GM23338 (cell line): ENCODE measurements around the gene PAQR4. TPM values are rescaled to one million over a fixed set of nuclear protein-coding genes. Genes with fewer than 3 reads are reported as not detected.

Source experiments
- ATAC-seq: fragments of 200-7000 bp; cut with Tn5 transposase; 3 replicates; pipeline ENCODE4 v1.9.1; 2020
- DNase-seq: peaks from one replicate; pipeline ENCODE4 v3.0.0-alpha.2; 2015; ENCODE audit warnings: low spot score
- H2AFZ ChIP-seq: fragments of 200-600 bp; sonication (generic); 2 replicates; pipeline ENCODE4 v1.8.0; 2016; ENCODE audit warnings: antibody characterized with exemption, mild to moderate bottlenecking, moderate library complexity
- H3F3A ChIP-seq: fragments of 200-600 bp; sonication (generic); replicated peaks from 2 replicates; pipeline ENCODE4 v1.8.0; 2017; ENCODE audit warnings: antibody characterized with exemption, mixed run types, low read depth
- H3K27ac ChIP-seq: fragments of 200-600 bp; sonication (generic); 2 replicates; pipeline ENCODE4 v1.6.1; 2016; ENCODE audit warnings: low read depth
- H3K27me3 ChIP-seq: fragments of 200-600 bp; sonication (generic); 2 replicates; pipeline ENCODE4 v1.8.0; 2016; ENCODE audit warnings: mild to moderate bottlenecking, mixed run types, moderate library complexity; ENCODE audit not compliant: insufficient read depth
- H3K36me3 ChIP-seq: fragments of 200-600 bp; sonication (generic); 2 replicates; pipeline ENCODE4 v1.8.0; 2016; ENCODE audit warnings: mild to moderate bottlenecking; ENCODE audit not compliant: insufficient read depth
- H3K4me1 ChIP-seq: fragments of 200-600 bp; sonication (generic); 2 replicates; pipeline ENCODE4 v1.8.0; 2016; ENCODE audit warnings: mild to moderate bottlenecking, moderate library complexity; ENCODE audit not compliant: insufficient read depth
- H3K4me2 ChIP-seq: fragments of 200-600 bp; sonication (generic); 2 replicates; pipeline ENCODE4 v1.7.1; 2017; ENCODE audit warnings: mixed run types
- H3K4me3 ChIP-seq: fragments of 200-600 bp; sonication (generic); 2 replicates; pipeline ENCODE4 v1.6.1; 2016; ENCODE audit warnings: mixed run types
- H3K79me2 ChIP-seq: fragments of 200-600 bp; sonication (generic); replicated peaks from 2 replicates; pipeline ENCODE4 v1.8.0; 2017; ENCODE audit warnings: mild to moderate bottlenecking; ENCODE audit not compliant: insufficient read depth
- H3K9me2 ChIP-seq: fragments of 200-600 bp; sonication (generic); 2 replicates; pipeline ENCODE4 v1.8.0; 2017; ENCODE audit not compliant: insufficient read depth
- H4K20me1 ChIP-seq: fragments of 200-600 bp; sonication (generic); replicated peaks from 2 replicates; pipeline ENCODE4 v1.8.0; 2017; ENCODE audit warnings: mild to moderate bottlenecking; ENCODE audit not compliant: insufficient read depth
- H3K27ac Mint-ChIP-seq: 2 replicates; pipeline ENCODE4 v1.8.0; 2020; ENCODE audit warnings: inconsistent platforms, mild to moderate bottlenecking, moderate library complexity, mixed read lengths
- H3K27me3 Mint-ChIP-seq: 3 replicates; pipeline ENCODE4 v1.8.0; 2022; ENCODE audit warnings: low read depth, mild to moderate bottlenecking, moderate library complexity, mixed read lengths, inconsistent platforms; ENCODE audit not compliant: insufficient read depth, poor library complexity
- H3K36me3 Mint-ChIP-seq: 3 replicates; pipeline ENCODE4 v1.8.0; 2021; ENCODE audit warnings: low read depth, mild to moderate bottlenecking, inconsistent platforms, moderate library complexity, mixed read lengths
- H3K4me1 Mint-ChIP-seq: 3 replicates; pipeline ENCODE4 v1.8.0; 2020; ENCODE audit warnings: mild to moderate bottlenecking, inconsistent platforms, mixed read lengths
- H3K4me3 Mint-ChIP-seq: 3 replicates; pipeline ENCODE4 v1.8.0; 2021; ENCODE audit warnings: moderate library complexity, mild to moderate bottlenecking, inconsistent platforms, mixed read lengths
- H3K9me3 Mint-ChIP-seq: 3 replicates; pipeline ENCODE4 v1.8.0; 2020; ENCODE audit warnings: moderate library complexity, mild to moderate bottlenecking, inconsistent platforms, mixed read lengths
- CREB1 ChIP-seq: fragments of 250-450 bp; sonication (Bioruptor Pico); IDR thresholded peaks from 2 replicates; pipeline ENCODE4 v1.5.0; 2020; ENCODE audit warnings: low read depth, mild to moderate bottlenecking, moderate library complexity
- EZH2 ChIP-seq: fragments of 200-600 bp; sonication (generic); IDR thresholded peaks from one replicate; pipeline ENCODE4 v1.8.0; 2017; ENCODE audit warnings: antibody characterized with exemption, mild to moderate bottlenecking, low read depth; ENCODE audit not compliant: unreplicated experiment
- EZH2phosphoT487 ChIP-seq: fragments of 200-600 bp; sonication (generic); IDR thresholded peaks from one replicate; pipeline ENCODE4 v1.8.1; 2018; ENCODE audit warnings: antibody characterized with exemption; ENCODE audit not compliant: unreplicated experiment
- JUNB ChIP-seq: IDR thresholded peaks from one replicate; pipeline ENCODE4 v1.6.1; 2016; ENCODE audit warnings: antibody characterized with exemption; ENCODE audit not compliant: unreplicated experiment
- NANOG ChIP-seq: IDR thresholded peaks from 2 replicates; pipeline ENCODE4 v1.6.1; 2016; ENCODE audit warnings: antibody characterized with exemption, borderline replicate concordance
- POLR2AphosphoS5 ChIP-seq: IDR thresholded peaks from 2 replicates; pipeline ENCODE4 v1.6.1; 2016; ENCODE audit warnings: antibody characterized with exemption, low read depth
- STAT1 ChIP-seq: IDR thresholded peaks from one replicate; pipeline ENCODE4 v1.6.1; 2016; ENCODE audit warnings: antibody characterized with exemption; ENCODE audit not compliant: unreplicated experiment
- ZNF114 ChIP-seq: fragments of 250-450 bp; sonication (Bioruptor Pico); IDR thresholded peaks from 2 replicates; pipeline ENCODE4 v1.5.0; 2020; ENCODE audit warnings: mild to moderate bottlenecking, moderate library complexity
- ZNF331 ChIP-seq: fragments of 250-450 bp; sonication (Bioruptor Pico); IDR thresholded peaks from 2 replicates; pipeline ENCODE4 v1.5.0; 2020; ENCODE audit warnings: low read depth, mild to moderate bottlenecking, moderate library complexity
- polyA plus RNA-seq: library from polyadenylated mRNA; unstranded; fragments of >200 nt; fragmentation: Nextera tagmentation; extraction: Ambion mirVana; gene quantifications from 2 replicates; pipeline ENCODE4 v1.2.1, GENCODE V29; 2016
- total RNA-seq: library from RNA; depleted of rRNA; stranded (reverse); fragments of >200 nt; shearing (Covaris generic); gene quantifications from 2 replicates; pipeline ENCODE4 v1.2.3, GENCODE V29; 2014
- TF ChIP-seq, protein P1 (sequence below): IDR thresholded peaks from one replicate; pipeline ENCODE4 v1.6.1; 2018; ENCODE audit warnings: antibody characterized with exemption; ENCODE audit not compliant: unreplicated experiment
- TF ChIP-seq, protein P2 (sequence below): IDR thresholded peaks from 2 replicates; pipeline ENCODE4 v1.6.1; 2016; ENCODE audit warnings: antibody characterized with exemption
- TF ChIP-seq, protein P3 (sequence below), 2 experiments: fragments of 200-600 bp in 1 of 2; sonication (generic) in 1 of 2; conservative IDR thresholded peaks; 2 replicates each; pipeline versions ENCODE4 v1.5.1 to v1.6.1; 2016 to 2017; ENCODE audit warnings: antibody characterized with exemption in 2 of 2, low read depth in 2 of 2, mild to moderate bottlenecking in 2 of 2, moderate library complexity in 1 of 2

The PAQR4 gene
- total and polyA plus RNA-seq, 2 experiments from 2014 or later: 7.0 to 29.3 TPM

DNA sequence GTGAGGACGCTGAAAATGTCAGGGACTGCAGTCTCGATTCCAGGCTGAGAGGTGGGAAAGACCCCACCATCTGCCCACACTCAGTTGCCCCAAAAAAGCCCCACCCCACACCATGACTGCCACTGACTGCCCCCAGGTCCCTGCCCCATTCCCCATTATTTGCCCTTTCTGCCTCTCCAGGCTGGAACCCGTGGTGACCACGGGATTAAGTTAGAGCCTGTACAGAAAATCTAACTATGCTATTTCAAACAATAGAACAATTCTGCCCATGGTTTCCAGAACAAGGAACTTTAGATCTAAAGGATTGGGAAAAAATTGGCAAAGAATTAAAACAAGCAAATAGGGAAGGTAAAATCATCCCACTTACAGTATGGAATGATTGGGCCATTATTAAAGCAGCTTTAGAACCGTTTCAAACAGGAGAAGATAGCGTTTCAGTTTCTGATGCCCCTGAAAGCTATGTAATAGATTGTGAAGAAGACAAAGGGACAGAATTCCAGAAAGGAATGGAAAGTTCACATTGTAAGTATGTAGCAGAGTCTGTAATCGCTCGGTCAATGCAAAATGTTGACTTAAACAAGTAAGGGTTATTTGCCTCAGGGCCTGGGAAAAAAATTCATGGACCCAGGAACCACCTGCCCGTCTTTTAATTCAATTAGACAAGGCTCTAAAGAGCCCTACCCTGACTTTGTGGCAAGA lies 43.0 kb upstream of the PAQR4 start (continued):
- TF ChIP-seq ZNF114 (CRISPR knock-in tag) (no peak), NANOG (no peak), POLR2AphosphoS5 (no peak), STAT1 (no peak), ZNF331 (no peak), JUNB (no peak), EZH2phosphoT487 (no peak), EZH2 (no peak), CREB1 (CRISPR knock-in tag) (no peak)
- TF ChIP-seq, protein P1, sequence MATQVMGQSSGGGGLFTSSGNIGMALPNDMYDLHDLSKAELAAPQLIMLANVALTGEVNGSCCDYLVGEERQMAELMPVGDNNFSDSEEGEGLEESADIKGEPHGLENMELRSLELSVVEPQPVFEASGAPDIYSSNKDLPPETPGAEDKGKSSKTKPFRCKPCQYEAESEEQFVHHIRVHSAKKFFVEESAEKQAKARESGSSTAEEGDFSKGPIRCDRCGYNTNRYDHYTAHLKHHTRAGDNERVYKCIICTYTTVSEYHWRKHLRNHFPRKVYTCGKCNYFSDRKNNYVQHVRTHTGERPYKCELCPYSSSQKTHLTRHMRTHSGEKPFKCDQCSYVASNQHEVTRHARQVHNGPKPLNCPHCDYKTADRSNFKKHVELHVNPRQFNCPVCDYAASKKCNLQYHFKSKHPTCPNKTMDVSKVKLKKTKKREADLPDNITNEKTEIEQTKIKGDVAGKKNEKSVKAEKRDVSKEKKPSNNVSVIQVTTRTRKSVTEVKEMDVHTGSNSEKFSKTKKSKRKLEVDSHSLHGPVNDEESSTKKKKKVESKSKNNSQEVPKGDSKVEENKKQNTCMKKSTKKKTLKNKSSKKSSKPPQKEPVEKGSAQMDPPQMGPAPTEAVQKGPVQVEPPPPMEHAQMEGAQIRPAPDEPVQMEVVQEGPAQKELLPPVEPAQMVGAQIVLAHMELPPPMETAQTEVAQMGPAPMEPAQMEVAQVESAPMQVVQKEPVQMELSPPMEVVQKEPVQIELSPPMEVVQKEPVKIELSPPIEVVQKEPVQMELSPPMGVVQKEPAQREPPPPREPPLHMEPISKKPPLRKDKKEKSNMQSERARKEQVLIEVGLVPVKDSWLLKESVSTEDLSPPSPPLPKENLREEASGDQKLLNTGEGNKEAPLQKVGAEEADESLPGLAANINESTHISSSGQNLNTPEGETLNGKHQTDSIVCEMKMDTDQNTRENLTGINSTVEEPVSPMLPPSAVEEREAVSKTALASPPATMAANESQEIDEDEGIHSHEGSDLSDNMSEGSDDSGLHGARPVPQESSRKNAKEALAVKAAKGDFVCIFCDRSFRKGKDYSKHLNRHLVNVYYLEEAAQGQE: no peak
- TF ChIP-seq, protein P2, sequence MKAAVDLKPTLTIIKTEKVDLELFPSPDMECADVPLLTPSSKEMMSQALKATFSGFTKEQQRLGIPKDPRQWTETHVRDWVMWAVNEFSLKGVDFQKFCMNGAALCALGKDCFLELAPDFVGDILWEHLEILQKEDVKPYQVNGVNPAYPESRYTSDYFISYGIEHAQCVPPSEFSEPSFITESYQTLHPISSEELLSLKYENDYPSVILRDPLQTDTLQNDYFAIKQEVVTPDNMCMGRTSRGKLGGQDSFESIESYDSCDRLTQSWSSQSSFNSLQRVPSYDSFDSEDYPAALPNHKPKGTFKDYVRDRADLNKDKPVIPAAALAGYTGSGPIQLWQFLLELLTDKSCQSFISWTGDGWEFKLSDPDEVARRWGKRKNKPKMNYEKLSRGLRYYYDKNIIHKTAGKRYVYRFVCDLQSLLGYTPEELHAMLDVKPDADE: no peak
- TF ChIP-seq, protein P3, sequence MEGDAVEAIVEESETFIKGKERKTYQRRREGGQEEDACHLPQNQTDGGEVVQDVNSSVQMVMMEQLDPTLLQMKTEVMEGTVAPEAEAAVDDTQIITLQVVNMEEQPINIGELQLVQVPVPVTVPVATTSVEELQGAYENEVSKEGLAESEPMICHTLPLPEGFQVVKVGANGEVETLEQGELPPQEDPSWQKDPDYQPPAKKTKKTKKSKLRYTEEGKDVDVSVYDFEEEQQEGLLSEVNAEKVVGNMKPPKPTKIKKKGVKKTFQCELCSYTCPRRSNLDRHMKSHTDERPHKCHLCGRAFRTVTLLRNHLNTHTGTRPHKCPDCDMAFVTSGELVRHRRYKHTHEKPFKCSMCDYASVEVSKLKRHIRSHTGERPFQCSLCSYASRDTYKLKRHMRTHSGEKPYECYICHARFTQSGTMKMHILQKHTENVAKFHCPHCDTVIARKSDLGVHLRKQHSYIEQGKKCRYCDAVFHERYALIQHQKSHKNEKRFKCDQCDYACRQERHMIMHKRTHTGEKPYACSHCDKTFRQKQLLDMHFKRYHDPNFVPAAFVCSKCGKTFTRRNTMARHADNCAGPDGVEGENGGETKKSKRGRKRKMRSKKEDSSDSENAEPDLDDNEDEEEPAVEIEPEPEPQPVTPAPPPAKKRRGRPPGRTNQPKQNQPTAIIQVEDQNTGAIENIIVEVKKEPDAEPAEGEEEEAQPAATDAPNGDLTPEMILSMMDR (conservative IDR thresholded peaks at IDR 0.05; ENCODE audit: low read depth in 2 of 2): no peak

DNA sequence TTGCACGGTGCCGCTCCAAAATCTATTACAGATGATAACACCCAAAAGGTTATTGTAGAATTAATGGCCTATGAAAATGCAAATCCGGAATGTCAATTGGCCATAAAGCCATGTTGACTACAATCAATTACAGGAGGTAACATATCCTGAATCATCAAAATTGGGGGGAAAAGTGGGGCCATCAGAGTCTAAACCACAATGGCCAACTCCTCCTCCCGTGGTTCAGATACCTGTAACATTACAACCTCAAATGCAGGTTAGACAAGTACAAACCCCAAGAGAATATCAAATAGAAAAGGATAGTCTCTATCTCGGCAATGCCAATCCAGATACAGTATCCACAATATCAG lies 42.5 kb upstream of the PAQR4 start:
- Mint-ChIP-seq H3K27me3 (peaks cover 10% of the 10 kb centered on the region), H3K9me3 (peaks cover 9% of the 10 kb centered on the region; the same call in 2 of the 3 replicates), H3K4me3 (no peak overlapping the region; the same call in 2 of the 3 replicates), H3K27ac (no peak overlapping the region), H3K4me1 (peaks cover 38% of the 10 kb centered on the region), H3K36me3 (peaks cover 13% of the 10 kb centered on the region; the same call in 1 of the 3 replicates)
- DNase-seq: no peak
- Histone ChIP-seq H3F3A (peaks cover 12% of the 10 kb centered on the region), H2AFZ (no peak overlapping the region), H3K4me1 (peaks cover 7% of the 10 kb centered on the region; the same call in 1 of the 2 replicates), H3K9me2 (no peaks in the 10 kb centered on the region), H3K4me2 (peak overlapping the region; percentile 16; the same call in 1 of the 2 replicates), H3K4me3 (no peak overlapping the region), H3K27ac (no peak overlapping the region), H4K20me1 (no peaks in the 10 kb centered on the region), H3K79me2 (no peaks in the 10 kb centered on the region), H3K27me3 (0 out of 2 replicates have a peak, but pooled peaks cover 7% of the 10 kb centered on the region), H3K36me3 (no peaks in the 10 kb centered on the region)
- ATAC-seq: no peak
- TF ChIP-seq JUNB (no peak), EZH2phosphoT487 (no peak), ZNF114 (CRISPR knock-in tag) (no peak), CREB1 (CRISPR knock-in tag) (no peak), POLR2AphosphoS5 (no peak)
- TF ChIP-seq, protein P3 (conservative IDR thresholded peaks at IDR 0.05; ENCODE audit: low read depth in 2 of 2): no peak
